Stimulated activated CD4-positive, alpha-beta T cell treated with anti-CD3 and anti-CD28 coated beads, TNF-alpha, amount 100 ng/mL, for 24 hours (primary cell): ENCODE measurements around the gene ZNF594.
"Not testable (repeated sequence)": the region's sequence is repeated elsewhere in the genome, so short reads cannot be mapped to it uniquely, and the experiment has no call there.

Experiments used
- DNase-seq, 3 experiments: peaks; one replicate each; pipeline ENCODE4 v3.0.0-alpha.2; 2020; ENCODE audit warnings: low read depth in 3 of 3

ZNF594 gene

GRCh38 chr17:5201011-5201410 lies 9.3 kb upstream of the ZNF594 start:
- no peak for DNase-seq

GRCh38 chr17:5200360-5200759 lies 8.7 kb upstream of the ZNF594 start:
- DNase-seq: no peak

- DNase-seq: no peak
Measured at GRCh38 chr17:5198472-5198871, 6.8 kb upstream of the ZNF594 start.

- DNase-seq: no peak
Measured at GRCh38 chr17:5194346-5194745, 2.7 kb upstream of the ZNF594 start.

GRCh38 chr17:5184288-5184687 lies 7.4 kb downstream of the ZNF594 start:
- no peak for DNase-seq

- DNase-seq: no peak
Measured at GRCh38 chr17:5183410-5183793, 8.3 kb downstream of the ZNF594 start.

GRCh38 chr17:5182597-5183409 lies 8.9 kb downstream of the ZNF594 start:
- DNase-seq: no peak

GRCh38 chr17:5181509-5182305 lies 10.0 kb downstream of the ZNF594 start:
- no peak for DNase-seq

GRCh38 chr17:5179003-5179402 lies 12.7 kb downstream of the ZNF594 start:
- no peak for DNase-seq

GRCh38 chr17:5175027-5175426 lies 16.6 kb downstream of the ZNF594 start:
- DNase-seq: not testable (repeated sequence)

- not testable (repeated sequence) for DNase-seq
Measured at GRCh38 chr17:5165791-5166564, 25.7 kb downstream of the ZNF594 start.

GRCh38 chr17:5164436-5164835 lies 27.2 kb downstream of the ZNF594 start:
- no peak for DNase-seq

- not testable (repeated sequence) for DNase-seq
Measured at GRCh38 chr17:5161793-5162192, 29.9 kb downstream of the ZNF594 start.

GRCh38 chr17:5160702-5161101 lies 31.0 kb downstream of the ZNF594 start:
- DNase-seq: not testable (repeated sequence)

- DNase-seq: not testable (repeated sequence)
Measured at GRCh38 chr17:5146122-5146521, 45.5 kb downstream of the ZNF594 start.

GRCh38 chr17:5142877-5143276 lies 48.8 kb downstream of the ZNF594 start:
- DNase-seq: not testable (repeated sequence)

- DNase-seq: no peak
Measured at GRCh38 chr17:5139458-5139732, 52.3 kb downstream of the ZNF594 start.

GRCh38 chr17:5138616-5139457 lies 52.8 kb downstream of the ZNF594 start:
- DNase-seq: no peak

GRCh38 chr17:5138198-5138544 lies 53.5 kb downstream of the ZNF594 start:
- not testable (repeated sequence) for DNase-seq

- not testable (repeated sequence) for DNase-seq
Measured at GRCh38 chr17:5137511-5138197, 54.0 kb downstream of the ZNF594 start.
